Measurements from ENCODE around the gene EOLA1.
"Not testable (repeated sequence)": the region's sequence is repeated elsewhere in the genome, so short reads cannot be mapped to it uniquely, and the experiment has no call there.

The EOLA1 gene

GRCh38 chrX:149590993-149591392 is 50.2 kb downstream of the EOLA1 start:
- not testable (repeated sequence) for H3K36me3 ChIP-seq (ENCODE audit: control insufficient read depth in 2 of 2, insufficient read depth in 2 of 2, low read length in 2 of 2); H3K4me1 ChIP-seq (ENCODE audit: control insufficient read depth in 2 of 2, insufficient read depth in 2 of 2, low read length in 2 of 2); H3K27me3 ChIP-seq (ENCODE audit: control insufficient read depth in 2 of 2, insufficient read depth in 2 of 2, low read length in 2 of 2); H3K4me3 ChIP-seq (ENCODE audit: low read length in 2 of 2); H3K9ac ChIP-seq (ENCODE audit: low read depth in 1 of 2, low read length in 2 of 2); H3K9me3 ChIP-seq (ENCODE audit: control insufficient read depth in 2 of 2, low read length in 2 of 2); H3K27ac ChIP-seq (ENCODE audit: low read depth in 2 of 2, low read length in 2 of 2)

GRCh38 chrX:149595214-149595613 is 54.4 kb downstream of the EOLA1 start, which contains the start of gene HSFX2:
Gene HSFX2, minus strand, starts transcription at chrX:149595314. Its CDS starts 614 bp downstream, at chrX:149594700.
- not testable (repeated sequence) for H3K9ac ChIP-seq (ENCODE audit: low read depth in 1 of 2, low read length in 2 of 2); H3K4me1 ChIP-seq (ENCODE audit: control insufficient read depth in 2 of 2, insufficient read depth in 2 of 2, low read length in 2 of 2); H3K4me3 ChIP-seq (ENCODE audit: low read length in 2 of 2); H3K27ac ChIP-seq (ENCODE audit: low read depth in 2 of 2, low read length in 2 of 2); H3K9me3 ChIP-seq (ENCODE audit: control insufficient read depth in 2 of 2, low read length in 2 of 2); H3K27me3 ChIP-seq (ENCODE audit: control insufficient read depth in 2 of 2, insufficient read depth in 2 of 2, low read length in 2 of 2); H3K36me3 ChIP-seq (ENCODE audit: control insufficient read depth in 2 of 2, insufficient read depth in 2 of 2, low read length in 2 of 2)

GRCh38 chrX:149595943-149596342 is 55.1 kb downstream of the EOLA1 start:
- H3K36me3 ChIP-seq (ENCODE audit: control insufficient read depth in 2 of 2, insufficient read depth in 2 of 2, low read length in 2 of 2); H3K4me3 ChIP-seq (ENCODE audit: low read length in 2 of 2); H3K4me1 ChIP-seq (ENCODE audit: control insufficient read depth in 2 of 2, insufficient read depth in 2 of 2, low read length in 2 of 2); H3K27me3 ChIP-seq (ENCODE audit: control insufficient read depth in 2 of 2, insufficient read depth in 2 of 2, low read length in 2 of 2); H3K9me3 ChIP-seq (ENCODE audit: control insufficient read depth in 2 of 2, low read length in 2 of 2); H3K27ac ChIP-seq (ENCODE audit: low read depth in 2 of 2, low read length in 2 of 2); H3K9ac ChIP-seq (ENCODE audit: low read depth in 1 of 2, low read length in 2 of 2): not testable (repeated sequence)

Measured in mucosa of rectum (tissue), 2 donors.